NCI-H2107 treated with DMSO at 0.1 percent for 48 hours (cell line): ENCODE results near the gene BCL11A.

Experiments used
- DNase-seq: peaks from one replicate; lab custom pipeline; 2025; ENCODE audit not compliant: unreplicated experiment; lab: John Stamatoyannopoulos, UW

Gene BCL11A

DNA sequence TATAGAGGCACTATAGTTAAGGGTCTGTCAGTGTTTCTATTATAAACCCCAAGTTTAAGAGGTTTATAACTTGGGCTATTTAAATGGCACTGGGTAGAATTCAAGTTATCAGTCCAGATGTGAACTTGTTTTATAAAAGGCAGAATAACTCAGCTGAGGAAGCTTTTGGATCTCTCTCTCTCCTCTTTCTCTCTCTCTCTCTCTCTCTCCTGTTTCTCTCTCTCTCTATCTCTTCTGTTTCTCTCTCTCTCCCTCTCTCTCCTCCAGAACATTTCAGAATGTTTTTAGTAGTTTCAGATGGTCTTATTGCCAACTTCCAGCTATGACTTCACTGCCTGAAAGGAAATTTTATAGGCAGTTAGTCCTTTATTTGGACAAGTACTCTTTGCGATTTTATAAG lies 6.4 kb upstream of the BCL11A start:
- no peak for DNase-seq

DNA sequence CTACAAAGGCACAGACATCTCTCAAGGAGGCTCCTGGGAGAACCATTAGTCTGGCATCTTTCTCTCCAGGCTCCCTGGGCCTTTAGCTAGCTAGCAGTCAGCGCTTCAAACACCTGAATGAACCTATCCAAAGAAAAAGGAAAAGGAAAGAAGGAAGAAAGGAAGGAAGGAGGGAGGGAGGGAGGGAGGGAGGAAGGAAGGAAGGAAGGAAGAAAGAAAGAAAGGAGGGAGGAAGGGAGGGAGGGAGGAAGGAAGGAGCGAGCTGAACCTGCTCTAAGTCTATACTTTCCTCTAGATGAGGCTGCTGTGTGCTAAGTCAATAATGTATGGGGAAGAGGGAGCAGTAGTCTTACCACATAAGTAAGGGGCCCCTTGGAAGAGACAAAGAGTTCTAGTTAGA lies 5.1 kb upstream of the BCL11A start:
- no peak for DNase-seq

DNA sequence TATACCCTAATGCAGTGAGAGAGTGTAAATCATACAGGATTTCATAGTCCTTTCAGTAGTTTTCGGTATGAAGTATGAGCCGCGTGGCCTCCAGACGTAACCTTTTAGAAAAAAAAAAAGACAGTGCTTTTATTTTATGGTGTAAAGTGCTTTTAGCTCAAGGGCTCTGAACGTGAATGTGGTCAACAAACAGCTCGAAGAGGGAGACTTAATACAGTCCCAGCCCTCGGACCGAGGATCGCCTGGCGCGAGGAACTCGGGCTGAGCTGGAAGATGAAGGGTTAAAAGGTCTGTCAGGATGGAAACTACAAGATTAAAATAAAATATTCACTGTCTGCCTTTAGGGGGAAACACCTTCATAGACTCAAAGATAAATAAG lies 4.0 kb upstream of the BCL11A start:
- no peak for DNase-seq

DNA sequence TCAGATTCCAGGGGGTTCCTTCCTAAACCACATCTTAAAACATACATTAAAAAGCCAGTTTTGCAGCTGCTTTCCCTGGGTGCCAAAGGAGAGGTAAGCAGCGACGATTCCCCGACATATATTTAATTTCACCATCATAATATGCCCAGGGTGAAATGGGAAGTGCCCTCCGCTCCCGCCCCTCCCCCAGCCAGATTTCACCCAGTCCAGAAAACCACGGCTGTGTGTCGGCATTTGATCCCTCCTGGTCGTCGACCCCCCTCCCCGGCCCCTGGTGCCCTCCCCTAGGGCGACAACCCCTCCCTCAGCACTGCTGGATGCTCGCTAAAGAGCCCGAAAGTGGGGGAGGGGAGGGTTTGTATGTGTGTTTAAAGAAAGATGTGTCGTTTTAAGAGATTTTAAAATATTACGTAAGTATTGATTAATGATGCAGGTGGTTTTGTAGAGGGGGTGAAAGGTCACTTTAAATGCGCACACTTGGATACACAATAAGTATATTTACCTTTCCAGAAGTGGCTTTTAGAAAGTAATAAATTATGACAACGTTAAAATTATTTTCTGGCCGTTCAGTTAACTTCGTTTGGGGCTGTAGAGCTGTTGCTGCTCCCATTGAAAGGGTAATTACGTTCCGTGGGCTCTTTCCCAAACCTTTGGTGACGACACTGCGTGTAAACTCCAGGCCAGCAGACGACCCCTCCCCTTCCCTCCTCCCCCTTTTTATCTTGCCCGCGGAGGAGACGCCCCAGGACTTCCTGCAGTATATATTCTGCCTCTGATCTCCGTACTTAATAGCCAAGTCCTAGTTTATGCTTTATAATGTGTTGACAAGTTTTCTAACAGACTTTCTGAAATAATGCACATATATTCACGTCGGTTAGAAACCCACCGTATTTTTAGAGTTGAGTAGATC lies 3.4 kb upstream of the BCL11A start:
- no peak for DNase-seq

DNA sequence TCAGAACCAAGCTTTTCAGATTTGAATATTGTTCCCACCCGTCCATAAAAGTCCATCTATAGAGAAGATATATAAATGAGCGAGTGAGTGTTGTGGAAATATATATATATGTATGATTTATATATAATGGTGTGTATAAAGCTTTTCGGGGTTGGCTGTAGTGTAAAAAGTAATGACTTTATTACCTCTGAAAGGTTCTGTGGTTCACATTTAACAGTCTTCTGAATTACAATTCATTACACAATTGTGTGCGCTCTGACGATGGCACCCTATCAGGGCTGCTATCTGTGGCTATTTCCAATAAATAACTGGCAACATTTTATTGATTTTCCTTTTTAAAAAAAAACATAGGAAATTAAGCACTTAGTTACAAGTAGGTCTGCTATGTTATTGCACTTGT lies 2.7 kb upstream of the BCL11A start:
- no peak for DNase-seq

DNA sequence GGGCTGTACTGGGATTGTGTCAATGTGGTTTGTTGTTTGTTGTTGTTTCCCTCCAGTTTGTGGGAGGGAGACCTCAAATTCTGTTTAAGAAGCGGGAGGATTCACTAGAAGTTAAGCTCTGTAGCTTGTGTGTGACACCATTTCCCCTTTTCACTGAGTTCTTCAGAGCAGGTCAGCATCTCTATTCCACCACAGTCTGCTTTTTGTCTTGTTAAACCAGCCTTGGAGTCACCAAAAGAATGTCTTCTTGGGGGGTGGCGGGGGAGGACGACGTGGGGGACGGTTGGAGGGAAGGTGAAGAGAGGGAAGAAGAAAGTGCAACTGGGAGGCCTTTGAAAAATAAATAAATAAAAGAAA lies 2.3 kb upstream of the BCL11A start:
- DNase-seq = no peak

DNA sequence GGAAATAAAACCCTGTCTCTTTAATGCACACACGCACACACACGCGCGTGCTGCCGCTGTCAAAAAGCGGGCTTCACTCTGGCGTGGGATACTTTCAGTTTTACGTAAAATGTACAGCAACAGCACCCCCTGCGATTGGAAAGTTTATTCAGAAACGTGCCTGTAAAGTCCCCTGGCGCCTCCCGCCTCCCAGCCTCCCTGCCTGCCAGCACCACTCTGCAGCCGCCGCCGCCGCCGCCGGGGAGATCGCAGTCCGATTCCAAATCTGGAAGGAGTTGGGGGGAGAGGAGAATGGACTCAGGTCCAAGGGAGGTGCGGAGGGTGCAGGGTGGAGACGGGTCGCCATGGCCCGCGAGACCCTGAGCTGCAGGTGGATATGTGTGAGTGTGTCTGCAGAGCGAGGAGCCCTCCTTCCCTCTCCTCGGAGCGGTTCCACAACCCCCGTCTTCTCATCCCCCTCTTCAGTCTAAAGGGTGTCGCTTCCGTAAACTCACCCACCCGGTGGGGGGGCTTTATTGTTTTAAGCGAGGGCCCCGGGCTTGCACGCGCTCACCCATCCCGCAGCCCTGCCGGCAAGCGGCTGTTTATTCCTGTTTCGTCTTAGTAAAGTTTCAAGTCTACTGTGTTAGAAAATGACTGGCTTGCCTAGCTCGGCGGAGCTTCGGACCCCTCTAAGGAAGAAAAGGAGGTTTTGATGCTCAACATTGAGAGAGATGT lies 1.8 kb upstream of the BCL11A start:
- DNase-seq = peak; percentile 14

DNA sequence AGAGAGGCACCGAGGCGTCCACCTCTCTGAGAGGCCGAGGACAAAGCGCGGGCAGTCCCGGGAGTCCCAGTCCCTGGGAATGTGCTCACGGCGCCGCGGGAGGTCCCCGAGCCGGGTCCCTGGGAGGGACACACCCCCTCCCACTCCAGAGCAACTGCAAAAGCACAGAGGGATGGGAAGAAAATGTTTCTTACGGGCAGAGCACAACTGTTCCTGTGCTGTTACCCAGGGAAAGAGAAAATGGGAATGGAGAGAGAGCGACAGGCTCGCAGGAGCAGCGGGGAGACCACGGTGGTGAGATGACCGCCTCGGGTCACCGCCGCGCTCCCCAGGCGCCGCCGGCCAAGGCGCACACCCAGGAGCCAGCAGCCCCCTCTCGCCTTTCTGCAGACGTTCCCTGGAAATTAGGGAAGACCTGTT lies 1.2 kb upstream of the BCL11A start:
- DNase-seq = no peak

DNA sequence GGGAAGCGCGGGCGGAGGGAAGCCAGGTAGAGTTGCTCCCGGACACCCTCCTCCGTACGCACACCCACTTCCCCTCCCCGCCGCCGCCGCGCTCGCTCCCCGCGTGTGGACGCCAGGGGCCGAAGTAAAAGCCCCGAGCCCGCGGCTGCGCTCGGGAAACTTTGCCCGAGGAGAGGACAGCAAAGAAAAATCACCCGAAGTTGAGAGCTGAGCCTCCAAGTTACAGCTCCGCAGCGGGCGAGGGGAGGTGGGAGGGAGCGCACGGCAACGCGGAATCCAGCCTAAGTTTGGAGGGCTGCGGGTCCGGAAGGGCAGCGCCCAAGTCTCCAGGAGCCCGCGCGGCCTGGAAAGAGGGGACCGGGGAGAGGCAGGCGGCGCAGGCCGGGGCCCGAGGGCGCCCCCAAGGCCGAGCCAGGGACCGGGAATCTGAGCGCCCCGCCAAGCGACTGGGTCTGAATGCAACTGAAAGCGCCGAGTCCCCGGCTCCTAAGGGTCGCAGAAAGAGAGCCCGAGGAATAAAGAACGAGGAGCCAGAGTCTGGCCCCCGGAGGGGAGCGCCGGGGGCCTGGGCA lies 706 bp upstream of the BCL11A start:
- DNase-seq = no peak

DNA sequence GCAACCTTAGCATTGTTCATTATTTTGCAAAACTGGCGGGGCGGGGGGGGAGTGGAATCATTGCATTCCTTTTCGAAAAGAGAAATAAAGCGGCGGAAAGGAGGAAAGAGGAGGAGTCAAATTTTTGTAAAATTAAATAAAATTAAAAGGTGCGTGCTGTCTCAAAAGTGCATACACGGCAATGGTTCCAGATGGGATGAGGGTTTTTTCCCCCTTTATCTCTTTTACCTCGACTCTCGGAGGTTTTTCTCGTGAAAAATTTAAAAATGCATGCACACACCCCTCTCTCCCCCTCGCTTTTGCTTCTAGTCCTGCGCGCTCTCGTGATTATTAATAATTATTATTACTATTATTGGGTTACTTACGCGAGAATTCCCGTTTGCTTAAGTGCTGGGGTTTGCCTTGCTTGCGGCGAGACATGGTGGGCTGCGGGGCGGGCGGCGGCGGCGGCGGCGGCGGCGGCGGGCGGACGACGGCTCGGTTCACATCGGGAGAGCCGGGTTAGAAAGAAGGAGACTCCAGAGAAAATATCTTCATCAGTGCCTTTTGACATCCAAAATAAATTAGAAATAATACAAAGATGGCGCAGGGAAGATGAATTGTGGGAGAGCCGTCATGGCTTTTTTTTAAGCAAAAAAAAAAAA lies 481 bp downstream of the BCL11A start:
- no peak for DNase-seq

DNA sequence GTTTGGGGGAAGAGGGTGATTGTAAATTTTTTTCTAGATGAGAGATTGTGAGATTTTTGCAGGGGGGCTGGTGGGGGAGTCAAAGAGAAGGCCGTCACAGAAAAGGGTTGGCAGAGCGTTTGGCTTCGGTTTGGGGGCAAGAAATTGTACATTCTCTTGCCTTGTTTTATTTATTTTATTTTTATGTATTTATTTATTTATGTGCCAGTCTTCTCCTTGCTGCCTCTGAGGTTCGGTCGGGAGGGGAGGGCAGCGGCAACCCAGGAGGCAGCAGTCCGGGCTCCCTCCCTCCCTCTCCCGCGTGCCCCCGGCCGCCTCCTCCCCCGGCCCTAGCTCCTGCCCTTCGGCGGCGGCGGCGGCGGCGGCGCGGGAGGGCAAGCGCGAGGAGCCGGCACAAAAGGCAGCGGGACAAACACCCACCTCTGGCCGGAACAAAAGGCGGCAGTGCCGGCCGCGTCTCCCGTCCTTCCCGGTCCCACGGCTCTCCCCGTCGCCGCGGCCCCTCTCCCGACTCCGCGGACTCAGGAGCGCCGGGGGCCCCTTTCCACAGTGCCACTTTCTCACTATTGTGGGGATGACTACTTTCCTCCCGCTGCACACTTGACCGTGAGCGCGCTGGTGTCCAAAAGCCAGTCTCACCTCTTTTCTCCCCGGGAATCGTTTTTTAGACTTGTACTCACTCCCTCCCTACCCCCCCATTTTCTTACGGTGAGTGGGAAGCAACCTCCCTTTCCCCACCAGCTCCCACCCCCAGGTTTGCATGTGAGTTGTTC lies 1.2 kb downstream of the BCL11A start:
- DNase-seq = no peak

DNA sequence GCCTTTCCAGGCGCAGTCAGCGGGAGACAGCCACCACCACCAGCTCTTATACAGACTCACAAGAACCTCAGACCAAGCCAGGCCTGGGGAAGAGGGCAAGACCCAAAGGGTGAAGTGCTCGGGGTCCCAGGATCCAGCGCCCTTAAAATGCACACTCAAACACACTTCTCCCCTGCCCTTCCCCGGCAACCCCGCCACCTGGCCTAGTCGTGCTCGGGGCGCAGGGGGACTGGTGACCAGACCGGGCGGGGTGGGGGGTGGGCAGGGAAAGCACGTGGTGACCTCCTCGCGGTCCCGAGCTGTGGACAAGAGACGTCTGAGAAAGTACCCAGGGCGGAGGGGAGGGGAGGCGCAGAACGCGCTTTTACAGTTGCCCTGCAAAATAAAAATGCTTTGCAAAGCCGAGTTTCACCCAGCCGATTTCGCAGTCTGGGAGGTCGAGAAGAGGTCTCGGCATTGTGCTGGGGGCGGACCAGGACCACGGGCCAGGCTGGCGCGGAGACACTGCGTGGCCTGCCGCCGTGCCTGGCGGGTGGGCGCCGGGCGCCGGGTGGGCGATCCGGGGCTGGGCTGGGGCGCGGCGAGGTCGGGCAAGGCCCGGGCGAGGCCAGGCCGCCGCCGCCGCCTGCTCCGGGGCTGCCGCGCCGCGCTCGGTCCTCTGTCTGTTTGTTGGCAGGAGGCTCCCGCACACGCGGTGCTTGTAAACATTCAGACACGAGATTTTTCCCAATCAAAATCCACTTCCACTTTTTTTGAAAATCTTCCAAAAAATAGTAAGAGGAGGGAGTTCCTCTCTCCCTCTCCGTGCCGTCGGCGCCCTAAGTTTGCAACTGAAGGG lies 2.0 kb downstream of the BCL11A start:
- no peak for DNase-seq

DNA sequence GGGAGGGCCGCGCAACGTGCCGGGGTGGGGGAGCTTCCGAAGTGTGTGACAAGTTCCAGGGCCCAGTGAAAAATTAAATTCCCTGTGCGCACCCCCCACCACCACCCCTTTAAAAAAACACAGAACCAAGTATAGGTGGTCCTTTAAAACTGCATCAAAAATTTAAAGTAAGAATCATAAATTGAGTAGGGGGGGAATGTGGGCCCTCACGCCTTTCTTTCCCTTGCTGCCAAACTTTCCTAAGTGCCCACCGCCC lies 2.5 kb downstream of the BCL11A start:
- no peak for DNase-seq

DNA sequence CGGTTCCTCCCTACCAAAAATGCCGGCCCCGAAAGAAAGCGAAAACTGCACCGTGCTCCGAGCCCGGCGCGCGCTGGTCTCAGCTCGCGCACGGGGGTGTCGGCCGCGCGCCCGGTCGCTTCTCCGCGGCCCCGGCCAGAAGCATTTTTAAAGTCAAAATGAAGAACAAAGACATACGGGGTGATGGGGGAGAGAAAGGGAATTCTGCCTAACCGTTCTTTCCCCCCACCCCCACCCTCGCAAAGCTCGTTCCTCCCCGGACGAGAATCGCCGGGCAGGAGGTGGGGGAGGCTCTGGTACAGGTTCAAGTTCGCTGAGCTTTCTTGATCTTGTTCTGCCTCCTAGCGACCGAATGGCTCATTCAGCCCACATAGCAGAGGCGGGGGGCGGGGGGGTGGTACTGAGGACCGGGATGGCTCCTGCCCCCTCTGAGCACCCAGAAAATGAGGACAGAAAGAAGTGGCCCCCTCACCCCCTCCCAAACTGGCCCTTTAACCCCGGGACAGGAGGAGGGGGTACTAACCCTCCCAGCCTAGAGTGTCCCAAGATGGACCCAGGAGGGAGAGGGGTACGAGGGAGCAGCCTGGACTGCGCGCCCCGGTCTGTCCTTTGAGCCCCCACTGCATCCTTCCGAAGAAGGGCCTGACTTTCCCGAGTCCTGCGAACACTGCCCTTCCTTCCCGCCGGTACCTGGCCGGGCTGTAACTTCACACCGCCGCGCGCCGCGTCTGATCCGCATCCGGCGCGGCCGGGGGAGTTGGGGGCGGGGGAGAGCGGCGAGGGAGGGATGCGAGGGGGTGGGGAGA lies 3.1 kb downstream of the BCL11A start:
- DNase-seq = no peak

DNA sequence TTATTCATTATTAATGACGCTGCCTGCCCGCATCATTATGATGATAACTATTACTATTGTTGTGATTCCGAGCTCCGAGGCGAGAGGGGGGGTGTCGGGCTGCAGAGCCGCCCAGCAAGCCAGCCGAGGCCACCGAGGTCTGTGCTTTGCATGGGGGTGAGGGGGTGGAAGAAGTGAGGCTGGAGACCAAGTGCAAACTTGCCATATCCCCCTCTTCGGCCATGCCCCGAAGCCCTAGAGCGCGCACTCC lies 3.6 kb downstream of the BCL11A start:
- no peak for DNase-seq

DNA sequence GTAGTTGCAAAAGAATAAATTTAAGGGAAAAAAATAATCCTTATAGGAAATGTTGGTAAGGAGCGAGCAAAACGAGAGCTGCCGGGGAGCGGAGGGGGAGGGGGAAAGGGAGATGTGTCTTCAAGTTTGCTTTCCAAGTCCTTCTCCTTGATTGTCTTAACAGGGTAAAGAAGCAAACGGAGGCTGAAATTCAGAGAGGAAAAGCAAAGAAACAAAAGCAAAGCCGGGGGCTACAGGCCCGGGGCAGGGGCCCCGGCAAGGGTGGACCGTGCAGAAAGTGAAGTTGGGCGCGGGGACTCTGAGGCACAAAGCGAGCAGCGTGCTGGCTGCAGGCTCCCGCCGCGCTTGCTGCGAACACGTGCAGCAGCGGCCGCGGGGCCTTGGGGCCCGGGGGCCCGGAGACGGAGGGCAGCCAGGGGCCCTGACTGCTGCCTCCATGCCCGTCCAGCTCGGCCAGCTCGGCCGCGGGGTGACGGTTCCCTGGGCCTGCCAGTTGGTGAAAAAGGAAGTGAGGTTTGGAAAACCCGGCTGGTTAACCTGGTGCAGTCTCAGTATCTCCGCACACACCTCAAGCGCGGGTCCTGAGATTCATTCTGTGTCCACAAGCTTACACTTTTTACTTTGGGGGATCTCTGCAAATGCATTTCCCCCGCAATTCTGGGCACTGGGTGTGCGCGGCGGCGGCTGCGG lies 4.1 kb downstream of the BCL11A start:
- no peak for DNase-seq

DNA sequence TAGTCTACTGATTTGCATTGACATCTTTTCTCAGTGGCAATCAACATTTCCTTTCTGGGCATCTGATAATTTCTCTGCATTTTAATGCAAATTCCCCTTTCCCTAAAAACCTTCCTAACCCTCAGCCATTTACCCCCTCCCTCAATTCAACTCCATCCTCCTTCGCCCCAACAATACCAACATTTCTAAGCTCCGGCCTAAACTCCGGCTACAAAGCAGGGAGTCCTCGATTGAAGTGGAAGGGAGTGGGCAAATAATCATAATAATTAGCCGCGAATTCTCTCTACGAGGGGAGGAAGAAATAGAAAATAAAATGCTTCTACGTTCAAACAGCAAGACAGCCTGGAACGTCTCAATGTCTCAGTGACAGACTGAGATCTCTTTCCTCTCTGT lies 4.6 kb downstream of the BCL11A start:
- DNase-seq = no peak

DNA sequence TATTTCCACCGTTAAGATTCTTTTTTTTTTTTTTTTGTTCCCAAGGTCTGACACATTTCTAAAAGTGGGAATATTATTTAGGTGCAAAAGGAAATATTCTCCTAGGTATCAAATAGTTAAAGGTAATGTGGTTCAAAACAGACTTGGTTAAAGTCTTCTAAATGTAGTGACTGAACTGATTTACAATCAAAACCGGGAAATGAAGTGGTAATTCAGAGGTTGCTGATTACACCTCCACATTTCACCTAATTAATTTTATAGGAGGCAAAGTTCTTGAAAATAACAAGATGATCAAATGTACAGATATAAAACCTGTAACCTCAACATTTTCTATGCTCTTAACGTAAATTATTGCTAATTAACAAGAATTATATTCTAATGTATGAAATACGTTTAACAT lies 5.1 kb downstream of the BCL11A start:
- DNase-seq = no peak

DNA sequence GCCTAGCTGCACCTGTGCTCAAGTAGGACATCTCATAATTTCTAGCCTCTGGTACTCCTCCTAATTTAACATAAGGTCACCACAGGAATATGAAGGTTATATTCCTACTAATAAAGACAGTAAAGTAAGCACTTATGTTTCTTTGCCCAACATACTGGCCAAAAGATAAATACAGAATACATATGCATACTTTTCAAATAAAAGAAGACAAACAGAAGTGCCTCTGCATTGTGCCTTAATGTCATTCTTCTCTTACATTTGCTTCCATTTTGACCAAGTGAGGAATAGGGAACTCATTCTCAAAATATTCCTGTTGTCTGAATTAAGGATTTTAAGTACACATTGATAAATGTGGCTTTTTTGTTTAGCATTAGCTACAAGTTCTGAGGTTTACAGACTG lies 5.6 kb downstream of the BCL11A start:
- DNase-seq = no peak
